Neural cell (in vitro differentiated cells): ENCODE results near the gene MAB21L3.

Experiments used
- CTCF ChIP-seq: fragments of 450-650 bp; IDR thresholded peaks from 2 replicates; pipeline ENCODE4 v1.5.1; 2014; ENCODE audit warnings: antibody characterized with exemption, mild to moderate bottlenecking, moderate library complexity; ENCODE audit not compliant: poor library complexity, severe bottlenecking
- EP300 ChIP-seq: fragments of 450-650 bp; conservative IDR thresholded peaks from 2 replicates; pipeline ENCODE4 v1.6.1; 2014; ENCODE audit warnings: antibody characterized with exemption, mild to moderate bottlenecking, moderate library complexity; ENCODE audit not compliant: poor library complexity, severe bottlenecking
- EZH2 ChIP-seq: fragments of 200-600, 300-800 bp; shearing (Covaris generic), sonication (generic); IDR thresholded peaks from 2 replicates; pipeline ENCODE4 v1.6.1; 2014; ENCODE audit warnings: antibody characterized with exemption, low read length, borderline replicate concordance, mild to moderate bottlenecking; ENCODE audit not compliant: insufficient read depth, poor library complexity, severe bottlenecking
- MXI1 ChIP-seq: fragments of 450-650 bp; conservative IDR thresholded peaks from 2 replicates; pipeline ENCODE4 v1.6.1; 2014; ENCODE audit warnings: antibody characterized with exemption, mild to moderate bottlenecking; ENCODE audit not compliant: poor library complexity, severe bottlenecking
- RAD21 ChIP-seq: fragments of 450-650 bp; conservative IDR thresholded peaks from 2 replicates; pipeline ENCODE4 v1.6.1; 2014; ENCODE audit warnings: antibody characterized with exemption, mild to moderate bottlenecking, moderate library complexity

- TF ChIP-seq CTCF (peak; percentile 38), RAD21 (no peak), EZH2 (no peak), EP300 (no peak), MXI1 (no peak)
Measured at GRCh38 chr1:116168277-116169032, 57.3 kb downstream of the MAB21L3 start.
